PC-3 (cell line): ENCODE measurements around the gene ZNF771. TPM values are rescaled to one million over a fixed set of nuclear protein-coding genes. Genes with fewer than 3 reads are reported as not detected.

ENCODE experiments used
- ATAC-seq: fragments of 200-7000 bp; cut with Tn5 transposase; 2 replicates; pipeline ENCODE4 v1.9.1; 2020; ENCODE audit warnings: mild to moderate bottlenecking, moderate library complexity
- BruUV-seq: library from RNA; stranded (reverse); fragments of 400-500 nt; replicated peaks from 2 replicates; lab custom pipeline; 2021; lab: Mats Ljungman, UMichigan
- CTCF ChIA-PET: fragments of 300-600 bp; sonication (Branson Sonifier 250); formaldehyde crosslinking; loops from one replicate; lab custom pipeline; 2022; ENCODE audit warnings: antibody characterized with exemption; lab: Charles Lee
- POLR2A ChIA-PET: fragments of 300-600 bp; sonication (Branson Sonifier 250); formaldehyde crosslinking; loops from one replicate; lab custom pipeline; 2022; ENCODE audit warnings: antibody characterized with exemption; ENCODE audit not compliant: unreplicated experiment; lab: Charles Lee
- DNase-seq: peaks from one replicate; pipeline ENCODE4 v3.0.0-alpha.2; 2015
- H2AFZ ChIP-seq: fragments of 300-600 bp; sonication (generic); 2 replicates; pipeline ENCODE4 v1.6.0; 2016; ENCODE audit warnings: antibody characterized with exemption, low read length
- H3F3A ChIP-seq: fragments of 300-600 bp; sonication (generic); one replicate; pipeline ENCODE4 v1.6.0; 2017; ENCODE audit warnings: antibody characterized with exemption, low read length, control low read depth, mild to moderate bottlenecking; ENCODE audit not compliant: unreplicated experiment
- H3K27ac ChIP-seq: fragments of 300-600 bp; sonication (generic); 2 replicates; pipeline ENCODE4 v1.5.1; 2016; ENCODE audit warnings: mild to moderate bottlenecking, low read length
- H3K27me3 ChIP-seq: fragments of 300-600 bp; sonication (generic); 2 replicates; pipeline ENCODE4 v1.6.1; 2016; ENCODE audit warnings: low read length, mixed read lengths
- H3K36me3 ChIP-seq: fragments of 300-600 bp; sonication (generic); 2 replicates; pipeline ENCODE4 v1.6.1; 2016; ENCODE audit warnings: low read depth, mixed run types, low read length, mixed read lengths
- H3K4me1 ChIP-seq: fragments of 300-600 bp; sonication (generic); 2 replicates; pipeline ENCODE4 v1.5.1; 2016; ENCODE audit warnings: low read length; ENCODE audit not compliant: insufficient read depth
- H3K4me2 ChIP-seq: fragments of 300-600 bp; sonication (generic); 2 replicates; pipeline ENCODE4 v1.6.0; 2016; ENCODE audit warnings: low read length
- H3K4me3 ChIP-seq: fragments of 300-600 bp; sonication (generic); 2 replicates; pipeline ENCODE4 v1.5.1; 2016; ENCODE audit warnings: mild to moderate bottlenecking, low read length, mixed read lengths
- H3K79me2 ChIP-seq: fragments of 300-600 bp; sonication (generic); 2 replicates; pipeline ENCODE4 v1.6.1; 2017; ENCODE audit warnings: low read length, mixed read lengths
- H3K9ac ChIP-seq: fragments of 300-600 bp; sonication (generic); 2 replicates; pipeline ENCODE4 v1.6.0; 2016; ENCODE audit warnings: mild to moderate bottlenecking, low read length
- H3K9me2 ChIP-seq: fragments of 300-600 bp; sonication (generic); replicated peaks from 2 replicates; pipeline ENCODE4 v1.6.1; 2016; ENCODE audit warnings: mixed run types, low read length, mixed read lengths
- H3K9me3 ChIP-seq: fragments of 300-600 bp; sonication (generic); 2 replicates; pipeline ENCODE4 v1.6.1; 2016; ENCODE audit warnings: low read length, mixed read lengths
- H4K20me1 ChIP-seq: fragments of 300-600 bp; sonication (generic); 2 replicates; pipeline ENCODE4 v1.6.1; 2016; ENCODE audit warnings: low read length, mixed read lengths
- EZH2 ChIP-seq: fragments of 300-600 bp; sonication (generic); IDR thresholded peaks from one replicate; pipeline ENCODE4 v1.6.1; 2017; ENCODE audit warnings: antibody characterized with exemption, mild to moderate bottlenecking, low read length; ENCODE audit not compliant: unreplicated experiment
- EZH2phosphoT487 ChIP-seq: fragments of 300-600 bp; sonication (generic); IDR thresholded peaks from 2 replicates; pipeline ENCODE4 v1.6.1; 2018; ENCODE audit warnings: mild to moderate bottlenecking, antibody characterized with exemption, low read length, borderline replicate concordance
- intact Hi-C: fragments of 100-400 bp; cut with micrococcal nuclease; formaldehyde crosslinking; loops from 2 replicates; pipeline ENCODE4 v1.9.0; 2023
- total RNA-seq: library from RNA; depleted of rRNA; stranded (reverse); fragments of >200 nt; gene quantifications from 2 replicates; pipeline ENCODE4 v1.2.3, GENCODE V29; 2014
- TF ChIP-seq, protein P1 (sequence below): fragments of 300-600 bp; sonication (generic); conservative IDR thresholded peaks from 2 replicates; pipeline ENCODE4 v1.5.1; 2017; ENCODE audit warnings: antibody characterized with exemption, low read depth, mild to moderate bottlenecking, low read length

Gene ZNF771
- total RNA-seq, 1 experiment from 2014 or later: 3.6 TPM

DNA sequence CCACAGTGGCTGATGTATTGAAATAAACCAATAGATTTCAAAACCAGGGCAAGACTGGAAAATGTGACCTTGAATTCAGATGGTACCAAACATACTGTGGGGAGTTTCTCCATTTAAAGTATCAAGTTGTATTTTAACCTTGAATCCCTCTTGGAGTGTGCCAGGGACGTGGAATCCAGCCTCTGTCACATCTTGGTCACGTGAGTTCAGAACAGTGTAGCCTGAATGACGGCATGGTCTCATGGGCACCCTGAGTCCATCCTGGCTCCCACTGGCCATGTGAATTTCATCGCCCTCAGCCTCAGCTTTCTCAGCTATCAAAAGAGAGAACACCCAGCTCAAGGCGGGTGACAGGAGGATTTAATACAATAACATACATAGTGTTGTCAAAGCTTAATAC is 6.8 kb downstream of the ZNF771 start:
- Histone ChIP-seq H2AFZ (no peak overlapping the region), H3K9me3 (no peaks in the 10 kb centered on the region), H3K36me3 (no peaks in the 10 kb centered on the region), H3F3A (no peaks in the 10 kb centered on the region), H3K9me2 (no peaks in the 10 kb centered on the region), H3K4me1 (peaks cover 8% of the 10 kb centered on the region; the same call in 1 of the 2 replicates), H3K4me2 (no peak overlapping the region), H3K79me2 (no peaks in the 10 kb centered on the region), H3K27me3 (no peaks in the 10 kb centered on the region), H3K9ac (no peak overlapping the region), H3K4me3 (no peak overlapping the region), H3K27ac (no peak overlapping the region), H4K20me1 (no peaks in the 10 kb centered on the region)
- ChIA-PET CTCF (no interaction called here), POLR2A (no interaction called here)
- DNase-seq (no peak), ATAC-seq (no peak)
- intact Hi-C loops: no loop called here
- BruUV-seq: no TSS peak
- TF ChIP-seq, protein P1, sequence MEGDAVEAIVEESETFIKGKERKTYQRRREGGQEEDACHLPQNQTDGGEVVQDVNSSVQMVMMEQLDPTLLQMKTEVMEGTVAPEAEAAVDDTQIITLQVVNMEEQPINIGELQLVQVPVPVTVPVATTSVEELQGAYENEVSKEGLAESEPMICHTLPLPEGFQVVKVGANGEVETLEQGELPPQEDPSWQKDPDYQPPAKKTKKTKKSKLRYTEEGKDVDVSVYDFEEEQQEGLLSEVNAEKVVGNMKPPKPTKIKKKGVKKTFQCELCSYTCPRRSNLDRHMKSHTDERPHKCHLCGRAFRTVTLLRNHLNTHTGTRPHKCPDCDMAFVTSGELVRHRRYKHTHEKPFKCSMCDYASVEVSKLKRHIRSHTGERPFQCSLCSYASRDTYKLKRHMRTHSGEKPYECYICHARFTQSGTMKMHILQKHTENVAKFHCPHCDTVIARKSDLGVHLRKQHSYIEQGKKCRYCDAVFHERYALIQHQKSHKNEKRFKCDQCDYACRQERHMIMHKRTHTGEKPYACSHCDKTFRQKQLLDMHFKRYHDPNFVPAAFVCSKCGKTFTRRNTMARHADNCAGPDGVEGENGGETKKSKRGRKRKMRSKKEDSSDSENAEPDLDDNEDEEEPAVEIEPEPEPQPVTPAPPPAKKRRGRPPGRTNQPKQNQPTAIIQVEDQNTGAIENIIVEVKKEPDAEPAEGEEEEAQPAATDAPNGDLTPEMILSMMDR: no peak
- TF ChIP-seq EZH2phosphoT487 (no peak), EZH2 (no peak)

DNA sequence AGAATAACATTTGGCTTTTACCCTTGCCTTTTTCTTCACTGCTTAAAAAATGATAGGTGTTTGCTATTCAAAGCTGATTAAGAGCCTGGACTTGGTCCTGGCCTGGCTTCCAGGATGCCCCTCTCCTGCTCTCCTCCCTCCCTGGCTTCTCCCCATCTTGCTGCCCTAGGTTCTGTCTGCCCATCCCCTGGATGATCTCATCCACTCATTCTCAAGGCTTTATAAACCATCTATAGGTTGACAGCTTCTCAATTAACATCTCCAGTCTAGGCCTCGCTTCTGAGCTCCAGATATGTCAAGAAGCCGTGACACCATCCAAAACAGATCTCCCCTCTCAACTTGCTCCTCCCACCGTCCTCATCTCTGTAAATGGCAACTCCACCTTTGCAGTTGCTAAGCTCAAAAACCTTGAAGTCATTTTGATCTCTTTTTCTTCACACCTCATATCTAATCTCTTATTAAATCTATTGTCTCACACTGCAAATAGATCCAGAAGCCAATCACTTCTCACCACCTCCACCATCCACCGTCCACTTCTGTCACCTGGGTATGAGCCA is 8.7 kb downstream of the ZNF771 start:
- POLR2A ChIA-PET: no interaction called here

More for the DNA sequence above, 8.7 kb downstream of the ZNF771 start:
- BruUV-seq: no TSS peak
- H3K4me2 ChIP-seq: no peak overlapping the region
- no peaks in the 10 kb centered on the region for H3F3A ChIP-seq
- no peaks in the 10 kb centered on the region for H3K79me2 ChIP-seq
- H3K4me3 ChIP-seq: no peak overlapping the region
- no peak overlapping the region for H2AFZ ChIP-seq
- H3K9me2 ChIP-seq: no peaks in the 10 kb centered on the region
- CTCF ChIA-PET: no interaction called here
- DNase-seq: no peak
- no peaks in the 10 kb centered on the region for H3K27me3 ChIP-seq
- no peak overlapping the region for H3K27ac ChIP-seq
- H3K9ac ChIP-seq: no peak overlapping the region
- peaks cover 6% of the 10 kb centered on the region; the same call in 1 of the 2 replicates for H3K4me1 ChIP-seq
- no peak for ATAC-seq
- TF ChIP-seq EZH2: no peak
- TF ChIP-seq, protein P1: no peak
- no peaks in the 10 kb centered on the region for H4K20me1 ChIP-seq
- H3K9me3 ChIP-seq: no peaks in the 10 kb centered on the region
- intact Hi-C loops: no loop called here
- no peaks in the 10 kb centered on the region; the same call in 1 of the 2 replicates for H3K36me3 ChIP-seq
